HG02943 (cell line): Measurements from ENCODE around the gene HGD.

ENCODE experiments used
- ATAC-seq: cut with Tn5 transposase; IDR thresholded peaks from one replicate; pipeline ENCODE4 v1.9.1; 2021; ENCODE audit warnings: mild to moderate bottlenecking, low read depth, moderate library complexity; ENCODE audit not compliant: unreplicated experiment

HGD gene

GRCh38 chr3:120596853-120597223, 85.2 kb downstream of the HGD start:
- ATAC-seq, result no peak

GRCh38 chr3:120596116-120596852, 85.8 kb downstream of the HGD start, which contains the start of gene NDUFB4:
TSS of gene NDUFB4 (plus strand) at chr3:120596336. CDS start at chr3:120596360, 24 bp downstream.
- peak; percentile 94 for ATAC-seq

GRCh38 chr3:120595788-120596115, 86.3 kb downstream of the HGD start:
- no peak for ATAC-seq

GRCh38 chr3:120587332-120587975, 94.6 kb downstream of the HGD start:
- no peak for ATAC-seq
